ENCODE results near the gene OR7A10. TPM values are rescaled to one million over a fixed set of nuclear protein-coding genes. Genes with fewer than 3 reads are reported as not detected.

Gene OR7A10
- total and polyA plus RNA-seq, 2 experiments from 2014 or later = not detected

- 75% methylated on average over 8 of the region's 8 CpGs for whole genome bisulfite sequencing (ENCODE audit: low lambda C conversion rate, missing lambda C conversion rate)
- H3K27ac ChIP-seq = no peak overlapping the region
- TF ChIP-seq CTCF (IDR thresholded peaks at IDR 0.05; ENCODE audit: poor library complexity) (no peak), EZH2phosphoT487 (IDR thresholded peaks at IDR 0.05; ENCODE audit: low read depth, severe bottlenecking, unreplicated experiment) (no peak), EZH2 (IDR thresholded peaks at IDR 0.05; ENCODE audit: borderline replicate concordance) (no peak)
- H3K9me3 ChIP-seq (ENCODE audit: low read depth) = no peaks in the 10 kb centered on the region
- no peaks in the 10 kb centered on the region for H4K20me1 ChIP-seq (ENCODE audit: insufficient read depth, poor library complexity, severe bottlenecking)
- H3K36me3 ChIP-seq (replicated peaks; ENCODE audit: insufficient read depth, low read depth) = no peaks in the 10 kb centered on the region
- H3K4me2 ChIP-seq = no peak overlapping the region
- no peak overlapping the region for H2AFZ ChIP-seq
- no peaks in the 10 kb centered on the region for H3K79me2 ChIP-seq
- no peaks in the 10 kb centered on the region for H3K4me1 ChIP-seq (ENCODE audit: insufficient read depth)
- H3K9me2 ChIP-seq (replicated peaks; ENCODE audit: insufficient read depth) = no peaks in the 10 kb centered on the region
- H3K27me3 ChIP-seq = no peaks in the 10 kb centered on the region
- H3K4me3 ChIP-seq = no peak overlapping the region
- no peak for DNase-seq (ENCODE audit: low spot score)
Measured at GRCh38 chr19:14818588-14818987, 30.1 kb downstream of the OR7A10 start.

- Histone ChIP-seq H3K9me2 (replicated peaks; ENCODE audit: insufficient read depth) (no peaks in the 10 kb centered on the region), H3K27ac (no peak overlapping the region), H3K27me3 (no peaks in the 10 kb centered on the region), H3K9me3 (ENCODE audit: low read depth) (no peaks in the 10 kb centered on the region), H3K36me3 (replicated peaks; ENCODE audit: insufficient read depth, low read depth) (no peaks in the 10 kb centered on the region), H3K4me3 (no peak overlapping the region), H3K4me2 (no peak overlapping the region), H3K79me2 (no peaks in the 10 kb centered on the region), H4K20me1 (ENCODE audit: insufficient read depth, poor library complexity, severe bottlenecking) (no peaks in the 10 kb centered on the region), H3K4me1 (ENCODE audit: insufficient read depth) (no peaks in the 10 kb centered on the region), H2AFZ (no peak overlapping the region)
- no peak for DNase-seq (ENCODE audit: low spot score)
- no peak for TF ChIP-seq EZH2phosphoT487 (IDR thresholded peaks at IDR 0.05; ENCODE audit: low read depth, severe bottlenecking, unreplicated experiment)
- no peak for TF ChIP-seq EZH2 (IDR thresholded peaks at IDR 0.05; ENCODE audit: borderline replicate concordance)
- no peak for TF ChIP-seq CTCF (IDR thresholded peaks at IDR 0.05; ENCODE audit: poor library complexity)
- WGBS (ENCODE audit: low lambda C conversion rate, missing lambda C conversion rate) = 47% methylated on average over 3 of the region's 3 CpGs
Measured at GRCh38 chr19:14817052-14817451, 31.7 kb downstream of the OR7A10 start.

- H3K27me3 ChIP-seq = no peaks in the 10 kb centered on the region
- H4K20me1 ChIP-seq (ENCODE audit: insufficient read depth, poor library complexity, severe bottlenecking) = no peaks in the 10 kb centered on the region
- no peak overlapping the region for H3K27ac ChIP-seq
- no peak for DNase-seq (ENCODE audit: low spot score)
- H3K4me2 ChIP-seq = no peak overlapping the region
- 59% methylated on average over 2 of the region's 2 CpGs for WGBS (ENCODE audit: low lambda C conversion rate, missing lambda C conversion rate)
- H3K9me3 ChIP-seq (ENCODE audit: low read depth) = no peaks in the 10 kb centered on the region
- H3K4me3 ChIP-seq = no peak overlapping the region
- TF ChIP-seq EZH2 (IDR thresholded peaks at IDR 0.05; ENCODE audit: borderline replicate concordance) (no peak), EZH2phosphoT487 (IDR thresholded peaks at IDR 0.05; ENCODE audit: low read depth, severe bottlenecking, unreplicated experiment) (no peak), CTCF (IDR thresholded peaks at IDR 0.05; ENCODE audit: poor library complexity) (no peak)
- no peaks in the 10 kb centered on the region for H3K4me1 ChIP-seq (ENCODE audit: insufficient read depth)
- no peaks in the 10 kb centered on the region for H3K9me2 ChIP-seq (replicated peaks; ENCODE audit: insufficient read depth)
- no peaks in the 10 kb centered on the region for H3K79me2 ChIP-seq
- no peak overlapping the region for H2AFZ ChIP-seq
- no peaks in the 10 kb centered on the region for H3K36me3 ChIP-seq (replicated peaks; ENCODE audit: insufficient read depth, low read depth)
Measured at GRCh38 chr19:14814982-14815652, 33.6 kb downstream of the OR7A10 start.
